Liver (tissue), 9 donors: ENCODE results near the gene ABAT. TPM values are rescaled to one million over a fixed set of nuclear protein-coding genes. Genes with fewer than 3 reads are reported as not detected.
"Not testable (repeated sequence)": the region's sequence is repeated elsewhere in the genome, so short reads cannot be mapped to it uniquely, and the experiment has no call there.

Experiments
- DNase-seq: peaks from one replicate; pipeline ENCODE4 v3.0.0-alpha.2; 2017; ENCODE audit warnings: low spot score
- H3K27ac ChIP-seq, 2 donors: one replicate each; pipeline ENCODE4 v1.7.0; 2013; ENCODE audit warnings: inconsistent platforms in 2 of 2, low read length in 2 of 2, control low read depth in 1 of 2, low read depth in 1 of 2, mild to moderate bottlenecking in 1 of 2
- H3K27me3 ChIP-seq, 4 donors: one replicate each; pipeline versions ENCODE4 v1.6.1 to v1.7.0; 2013; ENCODE audit warnings: low read length in 3 of 4, inconsistent platforms in 1 of 4, mild to moderate bottlenecking in 1 of 4, moderate library complexity in 1 of 4; ENCODE audit not compliant: control insufficient read depth in 4 of 4, insufficient read depth in 4 of 4
- H3K36me3 ChIP-seq, 4 donors: one replicate each; pipeline versions ENCODE4 v1.6.1 to v1.7.0; 2013; ENCODE audit warnings: low read length in 3 of 4, mild to moderate bottlenecking in 3 of 4, low read depth in 1 of 4, moderate library complexity in 1 of 4; ENCODE audit not compliant: control insufficient read depth in 4 of 4, insufficient read depth in 3 of 4
- H3K4me1 ChIP-seq, 4 donors: one replicate each; pipeline versions ENCODE4 v1.6.1 to v1.7.0; 2013; ENCODE audit warnings: low read length in 3 of 4, mild to moderate bottlenecking in 3 of 4, moderate library complexity in 1 of 4; ENCODE audit not compliant: control insufficient read depth in 4 of 4, insufficient read depth in 4 of 4
- H3K4me3 ChIP-seq, 3 donors: one replicate each; pipeline versions ENCODE4 v1.6.1 to v1.7.0; 2013; ENCODE audit warnings: low read length in 3 of 3, control low read depth in 1 of 3, low read depth in 1 of 3, mild to moderate bottlenecking in 1 of 3
- H3K9ac ChIP-seq, 2 donors: one replicate each; pipeline ENCODE4 v1.7.0; 2013; ENCODE audit warnings: low read length in 2 of 2, mild to moderate bottlenecking in 2 of 2, moderate library complexity in 2 of 2, control low read depth in 1 of 2, low read depth in 1 of 2
- H3K9me3 ChIP-seq, 4 donors: one replicate each; pipeline versions ENCODE4 v1.6.1 to v1.7.0; 2013; ENCODE audit warnings: low read length in 3 of 4; ENCODE audit not compliant: control insufficient read depth in 4 of 4
- FOXA1 ChIP-seq: IDR thresholded peaks from 2 replicates; pipeline ENCODE4 v1.6.1; 2016; ENCODE audit warnings: antibody characterized with exemption
- FOXA2 ChIP-seq: IDR thresholded peaks from 2 replicates; pipeline ENCODE4 v1.6.1; 2016; ENCODE audit warnings: antibody characterized with exemption
- GABPA ChIP-seq, 2 donors: IDR thresholded peaks in 1 of 2; conservative IDR thresholded peaks in 1 of 2; 2 replicates each; pipeline ENCODE4 v1.6.1; 2016; ENCODE audit warnings: antibody characterized with exemption in 2 of 2, mild to moderate bottlenecking in 1 of 2, moderate library complexity in 1 of 2
- HNF4G ChIP-seq: IDR thresholded peaks from 2 replicates; pipeline ENCODE4 v1.6.1; 2016; ENCODE audit warnings: antibody characterized with exemption
- JUND ChIP-seq, 2 donors: IDR thresholded peaks; 2 replicates each; pipeline ENCODE4 v1.6.1; 2016; ENCODE audit warnings: antibody characterized with exemption in 2 of 2
- NR2F2 ChIP-seq: IDR thresholded peaks from 2 replicates; pipeline ENCODE4 v1.6.1; 2016; ENCODE audit warnings: antibody characterized with exemption
- RAD21 ChIP-seq, 2 donors: IDR thresholded peaks; 2 replicates each; pipeline ENCODE4 v1.6.1; 2016; ENCODE audit warnings: antibody characterized with exemption in 2 of 2, mild to moderate bottlenecking in 2 of 2
- RXRA ChIP-seq, 2 donors: IDR thresholded peaks; 2 replicates each; pipeline ENCODE4 v1.6.1; 2017 to 2018; ENCODE audit warnings: antibody characterized with exemption in 2 of 2, mild to moderate bottlenecking in 1 of 2
- SP1 ChIP-seq: IDR thresholded peaks from 2 replicates; pipeline ENCODE4 v1.6.1; 2018; ENCODE audit warnings: antibody characterized with exemption, mild to moderate bottlenecking
- TAF1 ChIP-seq: conservative IDR thresholded peaks from 2 replicates; pipeline ENCODE4 v1.6.1; 2016; ENCODE audit warnings: antibody characterized with exemption, mild to moderate bottlenecking
- ZBTB33 ChIP-seq: IDR thresholded peaks from 2 replicates; pipeline ENCODE4 v1.6.1; 2016; ENCODE audit warnings: antibody characterized with exemption
- WGBS: extraction: QIAGEN DNeasy Blood & Tissue Kit; methylation state at CpG from one replicate; pipeline ENCODE4 v1.1.7; 2013; 5-methylcytosine and 5-hydroxymethylcytosine counted together
- polyA plus RNA-seq, 2 donors: library from polyadenylated mRNA; stranded (reverse) in 1 of 2; unstranded in 1 of 2; fragments of 200-250 nt in 1 of 2; fragments of >200 nt in 1 of 2; fragmentation: Nextera tagmentation in 1 of 2; extraction: Ambion mirVana in 1 of 2; gene quantifications; one replicate each; pipeline versions ENCODE4 v1.2.1 to v1.2.3, GENCODE V29; 2013 to 2015
- total RNA-seq, 2 donors: library from RNA; depleted of rRNA; stranded (reverse); fragments of >200 nt; gene quantifications; one replicate each; pipeline ENCODE4 v1.2.3, GENCODE V29; 2014
- TF ChIP-seq, protein P1 (sequence below): IDR thresholded peaks from 2 replicates; pipeline ENCODE4 v1.6.1; 2016; ENCODE audit warnings: antibody characterized with exemption
- TF ChIP-seq, protein P2 (sequence below): IDR thresholded peaks from 2 replicates; pipeline ENCODE4 v1.6.1; 2016; ENCODE audit warnings: antibody characterized with exemption, mild to moderate bottlenecking
- donor health status: healthy.
- donor health status: healthy.
- donor health status: healthy.
- donor health status: healthy.
- donor health status: healthy.

ABAT gene
- total and polyA plus RNA-seq, 4 donors, result 52.4 to 205 (median 141) TPM

DNA sequence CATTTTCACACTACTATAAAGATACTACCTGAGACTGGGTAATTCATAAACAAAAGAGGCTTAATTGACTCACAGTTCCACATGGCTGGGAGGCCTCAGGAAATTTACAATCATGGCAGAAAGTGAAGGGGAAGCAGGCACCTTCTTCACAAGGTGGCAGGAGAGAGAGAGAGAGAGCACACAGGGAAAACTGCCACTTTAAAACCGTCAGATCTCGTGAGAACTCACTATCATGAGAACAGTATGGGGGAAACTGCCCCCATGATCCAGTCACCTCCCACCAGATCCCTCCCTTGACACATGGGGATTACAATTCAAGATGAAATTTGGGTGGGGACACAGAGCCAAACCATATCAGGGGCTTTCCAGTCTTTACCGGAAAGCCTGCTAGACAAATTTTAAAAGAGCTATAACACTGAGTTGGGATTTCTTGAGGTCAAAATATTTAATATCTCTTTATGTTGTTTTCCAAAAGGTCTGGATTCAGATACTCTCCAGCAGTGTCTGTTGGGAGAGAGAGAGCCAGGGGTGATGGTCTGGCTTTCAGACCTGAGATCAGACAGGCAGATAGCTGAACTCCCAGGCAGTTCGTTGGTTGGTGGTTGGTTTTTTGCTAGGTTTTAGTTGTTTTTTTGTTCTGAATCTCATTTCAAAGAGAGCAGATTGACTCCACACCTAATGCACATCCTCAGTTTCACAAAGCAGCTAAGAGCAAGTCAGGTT lies 30.8 kb downstream of the ABAT start:
- not testable (repeated sequence) for H3K36me3 ChIP-seq, H3K9ac ChIP-seq, DNase-seq, H3K27ac ChIP-seq, H3K4me3 ChIP-seq, H3K27me3 ChIP-seq, H3K9me3 ChIP-seq
- H3K4me1 ChIP-seq, result peaks cover 2 to 23% (median 18%) of the 10 kb centered on the region in 4 donors
- WGBS, result 85% methylated on average over 4 of the region's 4 CpGs

DNA sequence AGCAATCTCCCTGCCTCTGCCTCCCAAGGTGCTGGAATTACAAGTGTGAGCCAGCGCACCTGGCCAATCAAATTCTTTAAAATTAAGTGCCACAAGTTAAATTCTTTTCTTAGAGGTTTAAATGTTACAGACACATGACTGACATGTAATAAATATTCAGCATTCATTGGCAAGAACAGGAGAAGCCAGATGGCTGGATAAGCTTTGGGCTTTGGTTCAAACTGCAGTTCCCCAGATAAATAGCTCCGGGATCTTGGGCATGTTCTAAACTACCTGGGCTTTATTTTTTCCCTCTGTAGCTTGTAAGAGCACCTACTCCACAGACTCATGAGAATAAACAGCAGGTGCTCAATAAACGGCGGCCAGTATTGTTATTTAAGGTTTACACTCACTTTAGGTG lies 34.1 kb downstream of the ABAT start:
- H3K27ac ChIP-seq, result no peak overlapping the region
- peaks cover 0 to 8% (median 5%) of the 10 kb centered on the region in 4 donors for H3K4me1 ChIP-seq
- H3K4me3 ChIP-seq, result no peak overlapping the region
- H3K27me3 ChIP-seq, result no peaks in the 10 kb centered on the region
- H3K36me3 ChIP-seq, result peaks cover 0 to 11% (median 1%) of the 10 kb centered on the region in 4 donors
- H3K9me3 ChIP-seq, result no peaks in the 10 kb centered on the region
- no peak for DNase-seq
- 58% methylated on average over 4 of the region's 4 CpGs for whole genome bisulfite sequencing
- no peak overlapping the region for H3K9ac ChIP-seq
- TF ChIP-seq RXRA (IDR thresholded peaks at IDR 0.05) (no peak), FOXA2 (no peak), FOXA1 (no peak), ZBTB33 (no peak)
- TF ChIP-seq, protein P1, sequence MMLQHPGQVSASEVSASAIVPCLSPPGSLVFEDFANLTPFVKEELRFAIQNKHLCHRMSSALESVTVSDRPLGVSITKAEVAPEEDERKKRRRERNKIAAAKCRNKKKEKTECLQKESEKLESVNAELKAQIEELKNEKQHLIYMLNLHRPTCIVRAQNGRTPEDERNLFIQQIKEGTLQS, result no peak

GRCh38 chr16:8712589-8713361 lies 38.4 kb downstream of the ABAT start:
- H3K4me3 ChIP-seq, result no peak overlapping the region
- no peak overlapping the region for H3K27ac ChIP-seq
- H3K27me3 ChIP-seq, result no peaks in the 10 kb centered on the region
- TF ChIP-seq TAF1, result no peak
- 71% methylated on average over 27 of the region's 27 CpGs for WGBS
- no peaks in the 10 kb centered on the region for H3K4me1 ChIP-seq
- peaks cover 0 to 1% (median 0%) of the 10 kb centered on the region in 4 donors for H3K9me3 ChIP-seq
- no peak for DNase-seq
- peaks cover 0 to 16% (median 5%) of the 10 kb centered on the region in 4 donors for H3K36me3 ChIP-seq
- no peak overlapping the region for H3K9ac ChIP-seq

DNA sequence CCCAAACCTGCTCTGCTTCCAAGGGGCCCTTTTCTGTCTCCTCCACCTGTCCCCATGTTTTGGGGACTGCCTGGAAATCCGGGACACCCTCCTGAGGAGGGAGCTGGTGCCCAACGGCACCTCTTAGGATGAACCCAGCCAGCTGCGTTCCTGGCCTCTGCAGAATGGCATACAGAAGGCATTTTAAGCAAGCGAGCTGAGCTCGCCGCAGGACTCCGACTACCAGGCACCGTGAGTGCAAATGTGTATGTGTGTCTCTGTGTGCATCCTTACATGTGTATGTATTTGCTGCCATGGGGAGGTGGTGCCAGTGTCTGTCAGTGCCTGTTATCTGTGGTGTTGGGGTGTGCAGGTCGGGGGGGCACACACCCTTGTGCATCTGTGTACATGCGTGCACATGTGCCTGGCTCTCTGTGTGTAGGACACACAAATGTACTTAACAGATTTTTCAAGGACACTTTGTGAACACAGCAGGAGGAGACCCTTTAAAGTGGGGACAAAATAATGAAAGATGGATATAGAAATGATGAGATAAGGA lies 39.3 kb downstream of the ABAT start:
- Histone ChIP-seq H3K27me3 (no peaks in the 10 kb centered on the region), H3K9me3 (peaks cover 0 to 1% (median 0%) of the 10 kb centered on the region in 4 donors), H3K9ac (no peak overlapping the region), H3K4me1 (no peaks in the 10 kb centered on the region), H3K27ac (no peak overlapping the region), H3K36me3 (peaks cover 0 to 19% (median 5%) of the 10 kb centered on the region in 4 donors), H3K4me3 (no peak overlapping the region)
- no peak for DNase-seq
- 92% methylated on average over 10 of the region's 10 CpGs for WGBS
- TF ChIP-seq, protein P1, result no peak
- TF ChIP-seq HNF4G, result no peak
- no peak for TF ChIP-seq ZBTB33
- no peak for TF ChIP-seq SP1
- no peak for TF ChIP-seq JUND (IDR thresholded peaks at IDR 0.05)
- no peak for TF ChIP-seq GABPA (IDR thresholded peaks at IDR 0.05 in 1 of 2, conservative IDR thresholded peaks at IDR 0.05 in 1 of 2)
- TF ChIP-seq, protein P2, sequence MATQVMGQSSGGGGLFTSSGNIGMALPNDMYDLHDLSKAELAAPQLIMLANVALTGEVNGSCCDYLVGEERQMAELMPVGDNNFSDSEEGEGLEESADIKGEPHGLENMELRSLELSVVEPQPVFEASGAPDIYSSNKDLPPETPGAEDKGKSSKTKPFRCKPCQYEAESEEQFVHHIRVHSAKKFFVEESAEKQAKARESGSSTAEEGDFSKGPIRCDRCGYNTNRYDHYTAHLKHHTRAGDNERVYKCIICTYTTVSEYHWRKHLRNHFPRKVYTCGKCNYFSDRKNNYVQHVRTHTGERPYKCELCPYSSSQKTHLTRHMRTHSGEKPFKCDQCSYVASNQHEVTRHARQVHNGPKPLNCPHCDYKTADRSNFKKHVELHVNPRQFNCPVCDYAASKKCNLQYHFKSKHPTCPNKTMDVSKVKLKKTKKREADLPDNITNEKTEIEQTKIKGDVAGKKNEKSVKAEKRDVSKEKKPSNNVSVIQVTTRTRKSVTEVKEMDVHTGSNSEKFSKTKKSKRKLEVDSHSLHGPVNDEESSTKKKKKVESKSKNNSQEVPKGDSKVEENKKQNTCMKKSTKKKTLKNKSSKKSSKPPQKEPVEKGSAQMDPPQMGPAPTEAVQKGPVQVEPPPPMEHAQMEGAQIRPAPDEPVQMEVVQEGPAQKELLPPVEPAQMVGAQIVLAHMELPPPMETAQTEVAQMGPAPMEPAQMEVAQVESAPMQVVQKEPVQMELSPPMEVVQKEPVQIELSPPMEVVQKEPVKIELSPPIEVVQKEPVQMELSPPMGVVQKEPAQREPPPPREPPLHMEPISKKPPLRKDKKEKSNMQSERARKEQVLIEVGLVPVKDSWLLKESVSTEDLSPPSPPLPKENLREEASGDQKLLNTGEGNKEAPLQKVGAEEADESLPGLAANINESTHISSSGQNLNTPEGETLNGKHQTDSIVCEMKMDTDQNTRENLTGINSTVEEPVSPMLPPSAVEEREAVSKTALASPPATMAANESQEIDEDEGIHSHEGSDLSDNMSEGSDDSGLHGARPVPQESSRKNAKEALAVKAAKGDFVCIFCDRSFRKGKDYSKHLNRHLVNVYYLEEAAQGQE, result no peak
- no peak for TF ChIP-seq RAD21 (IDR thresholded peaks at IDR 0.05)
- no peak for TF ChIP-seq NR2F2
